GM18511 (cell line): ENCODE data around the gene KCNK7.

ENCODE experiments used
- ATAC-seq: cut with Tn5 transposase; IDR thresholded peaks from one replicate; pipeline ENCODE4 v1.9.1; 2021; ENCODE audit warnings: mild to moderate bottlenecking, moderate library complexity; ENCODE audit not compliant: unreplicated experiment

Gene KCNK7

DNA sequence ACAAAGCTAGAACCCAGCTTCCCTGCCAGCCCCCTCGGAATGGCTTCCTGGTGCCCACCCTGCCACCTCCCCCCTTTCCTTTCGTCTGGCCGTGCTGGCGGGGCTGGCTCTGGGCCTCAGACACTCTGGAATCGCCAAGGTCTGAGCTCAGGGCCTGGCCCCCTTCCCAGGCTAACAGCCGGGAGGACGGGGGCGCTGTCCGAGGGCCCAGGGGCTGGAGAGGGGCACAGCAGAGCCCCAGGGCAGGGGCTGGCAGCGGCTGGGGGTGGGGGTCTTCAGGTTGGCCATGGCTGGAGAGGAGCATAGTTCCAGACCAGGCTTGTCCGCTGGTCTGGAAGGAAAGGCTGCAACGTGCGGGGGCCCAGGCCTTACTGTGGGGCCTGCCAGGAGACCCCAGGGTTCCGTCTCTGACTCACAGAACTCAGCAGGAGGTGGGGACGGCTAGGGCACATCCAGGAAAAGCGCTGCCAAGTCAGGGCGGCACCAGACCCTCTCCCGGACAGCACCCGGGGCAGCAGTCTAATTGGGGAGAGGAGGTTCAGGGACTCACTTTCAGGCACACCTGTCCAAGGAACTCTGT, 36.6 kb downstream of the KCNK7 start:
- ATAC-seq, result no peak

DNA sequence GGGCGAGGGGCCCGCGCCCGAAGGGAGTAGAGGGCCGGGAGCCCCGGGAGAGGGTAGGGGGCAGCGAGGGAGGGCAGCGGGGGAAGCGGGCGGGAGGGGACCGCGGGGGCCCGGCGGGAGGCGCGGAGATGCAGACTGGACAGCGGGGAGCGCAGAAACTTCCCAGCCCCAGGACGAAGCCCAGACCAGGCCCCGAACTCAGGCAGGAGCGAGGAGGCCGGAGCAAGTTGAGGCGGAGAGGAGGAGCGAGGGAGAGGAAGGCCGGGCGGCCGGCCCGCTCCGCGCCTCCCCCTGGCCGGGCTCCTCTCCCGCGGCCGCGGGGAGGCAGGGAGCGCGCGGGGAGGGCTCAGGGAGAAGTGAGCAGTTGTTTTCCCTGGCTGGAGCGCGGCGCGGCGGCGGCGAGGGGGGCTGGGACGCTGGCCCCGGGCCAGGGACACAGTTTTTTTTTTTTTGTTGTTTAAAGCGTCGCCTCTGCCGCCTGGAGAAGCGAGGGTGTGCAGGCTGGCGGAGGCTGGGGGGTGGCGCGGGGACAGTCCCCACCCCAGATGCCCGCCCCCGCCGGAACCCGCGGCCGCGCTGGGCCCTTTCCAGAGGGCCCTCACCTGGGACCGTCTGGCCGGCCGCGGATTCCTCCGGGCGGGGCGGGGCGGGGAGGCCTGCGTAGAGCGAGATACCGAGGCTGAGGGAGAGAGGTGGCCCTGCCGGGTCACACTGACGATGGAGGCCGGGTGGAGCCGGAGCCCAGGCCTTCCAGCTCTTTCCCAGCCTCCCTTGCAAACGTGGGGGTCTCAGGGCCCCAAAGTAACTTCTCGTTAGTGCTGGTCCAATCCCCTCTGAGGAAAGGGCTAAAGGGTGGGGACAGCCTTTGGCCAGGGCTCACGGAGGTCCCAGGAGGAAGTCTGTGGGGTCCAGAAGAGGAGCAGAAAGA, 37.3 kb downstream of the KCNK7 start, which contains the start of gene LTBP3:
Gene LTBP3, minus strand, starts transcription at position 358 of the 928 bp plus-strand sequence. CDS start 400 bp downstream, outside the sequence.
- ATAC-seq, result no peak

DNA sequence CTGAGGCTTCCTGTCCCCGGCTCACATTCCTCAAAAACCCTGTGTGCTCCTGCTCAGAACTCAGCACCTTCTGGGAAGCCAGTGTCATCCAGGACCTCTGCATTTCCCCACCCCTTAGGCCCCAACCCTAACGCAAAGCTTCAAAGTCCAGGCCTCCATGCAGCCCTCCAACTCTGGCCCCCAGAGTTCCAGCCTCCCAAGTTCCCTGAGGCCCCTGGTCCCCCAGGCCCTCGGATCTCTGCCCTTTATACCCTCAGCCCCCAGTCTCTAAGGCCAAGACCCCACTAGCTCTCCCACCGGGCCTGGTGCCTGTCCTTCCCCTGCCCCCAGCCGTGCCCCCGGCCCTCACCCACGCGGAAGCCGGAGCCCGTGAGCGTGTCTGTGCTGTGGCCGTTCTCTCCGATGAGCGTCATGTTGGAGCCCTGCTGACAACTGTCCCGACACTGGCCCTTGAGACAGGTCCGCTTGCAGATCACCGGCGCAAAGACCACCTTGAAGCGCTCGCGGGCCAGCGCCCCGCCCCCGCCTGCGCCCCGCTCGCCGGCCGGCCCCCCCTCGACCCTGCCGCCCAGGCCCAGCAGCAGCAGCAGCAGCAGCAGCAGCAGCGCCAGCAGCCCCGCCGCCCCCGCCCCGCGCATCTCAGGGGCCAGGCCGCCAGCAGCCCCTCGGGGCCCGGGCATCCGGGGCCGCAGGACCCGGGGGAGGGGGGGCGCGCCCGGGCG, 38.2 kb downstream of the KCNK7 start:
- ATAC-seq, result no peak

DNA sequence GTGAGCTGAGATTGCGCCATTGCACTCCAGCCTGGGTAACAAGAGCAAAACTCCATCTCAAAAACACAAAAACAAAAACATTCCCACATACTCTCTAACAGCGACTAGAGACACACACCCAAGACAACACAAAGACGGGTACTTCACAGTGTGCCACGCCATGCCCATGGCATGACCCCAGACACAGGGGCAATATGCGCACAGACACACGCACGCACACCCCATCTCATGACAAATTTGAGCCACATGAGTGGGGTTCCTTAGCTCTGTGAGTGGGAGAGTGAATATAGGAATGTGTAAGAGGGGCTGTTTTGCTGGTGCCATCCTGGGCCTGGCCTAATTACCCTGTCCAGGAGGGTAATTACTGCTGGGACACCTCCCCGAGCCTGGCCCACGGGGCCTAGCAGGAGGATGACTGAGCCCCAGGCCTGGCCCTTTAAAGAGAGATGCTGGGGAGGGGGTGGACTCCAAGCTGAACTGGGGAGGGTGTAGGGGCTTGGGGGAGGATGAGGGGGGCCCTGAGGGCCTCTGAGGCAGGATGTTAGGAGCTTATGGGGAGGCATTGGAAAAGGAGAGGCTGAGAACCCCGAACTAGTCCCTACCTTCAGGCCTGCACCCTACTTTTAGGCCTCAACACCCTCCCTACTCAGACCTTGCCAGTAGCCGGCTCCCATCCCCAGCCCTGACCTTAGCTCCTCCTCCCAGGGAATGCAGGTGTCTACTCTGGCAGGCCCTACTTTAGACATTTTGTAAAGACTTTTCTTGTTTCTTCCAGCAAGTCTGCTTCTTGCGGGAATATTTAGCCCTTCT, 38.9 kb downstream of the KCNK7 start:
- no peak for ATAC-seq

DNA sequence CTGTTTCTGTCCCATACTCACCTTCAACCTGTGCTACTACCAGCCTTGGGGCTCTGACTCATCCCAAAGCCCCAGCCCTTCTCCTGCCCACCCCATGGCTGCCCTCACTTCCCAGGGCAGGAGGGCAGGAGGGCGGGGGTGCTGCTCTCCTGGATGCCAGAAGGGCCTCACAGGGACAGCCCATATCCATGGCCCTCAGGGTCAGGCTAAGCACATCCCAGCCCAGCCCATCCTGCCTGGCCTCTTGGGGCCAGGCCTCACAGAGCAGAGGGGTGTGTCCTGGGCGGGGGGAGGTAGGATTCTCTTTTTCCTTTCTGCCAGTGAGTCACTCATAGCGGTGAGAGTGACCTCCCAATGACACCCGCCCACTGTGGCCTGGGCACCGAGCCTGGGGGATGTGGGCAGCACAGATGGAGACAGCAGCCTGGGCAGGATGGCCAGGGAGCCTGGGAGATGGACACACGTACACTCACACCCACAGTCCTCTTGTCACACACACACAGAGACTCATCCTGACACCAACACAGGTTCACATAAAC, 39.8 kb downstream of the KCNK7 start:
- no peak for ATAC-seq

DNA sequence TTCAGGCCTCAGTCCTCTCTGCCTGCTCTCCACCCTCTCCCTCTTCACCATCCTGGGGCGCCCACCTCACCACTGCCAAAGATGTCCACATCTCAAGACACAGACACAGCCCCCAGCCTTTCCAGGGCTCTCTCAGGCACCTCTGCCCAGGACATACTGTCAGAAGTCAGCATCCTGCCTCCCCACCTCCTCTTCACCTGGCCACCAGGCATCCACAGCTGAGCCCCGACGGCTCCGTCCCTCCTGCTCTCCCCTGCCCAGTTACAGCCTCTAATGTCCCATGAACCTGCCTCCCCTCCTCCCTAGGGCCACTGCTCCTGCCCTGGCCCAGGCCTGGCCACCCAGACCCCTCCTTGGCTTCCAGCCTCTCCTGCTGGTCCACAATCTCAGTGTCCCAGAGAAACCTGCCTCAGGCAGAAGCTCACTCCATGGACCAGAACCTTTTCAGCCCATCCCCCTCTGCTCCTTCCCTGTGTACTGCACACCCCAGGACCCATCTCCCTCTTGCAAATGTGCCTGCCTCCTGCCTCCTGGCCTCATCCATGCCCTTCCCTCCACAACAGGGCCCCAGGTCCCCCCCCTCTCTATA, 40.7 kb downstream of the KCNK7 start:
- ATAC-seq, result no peak

DNA sequence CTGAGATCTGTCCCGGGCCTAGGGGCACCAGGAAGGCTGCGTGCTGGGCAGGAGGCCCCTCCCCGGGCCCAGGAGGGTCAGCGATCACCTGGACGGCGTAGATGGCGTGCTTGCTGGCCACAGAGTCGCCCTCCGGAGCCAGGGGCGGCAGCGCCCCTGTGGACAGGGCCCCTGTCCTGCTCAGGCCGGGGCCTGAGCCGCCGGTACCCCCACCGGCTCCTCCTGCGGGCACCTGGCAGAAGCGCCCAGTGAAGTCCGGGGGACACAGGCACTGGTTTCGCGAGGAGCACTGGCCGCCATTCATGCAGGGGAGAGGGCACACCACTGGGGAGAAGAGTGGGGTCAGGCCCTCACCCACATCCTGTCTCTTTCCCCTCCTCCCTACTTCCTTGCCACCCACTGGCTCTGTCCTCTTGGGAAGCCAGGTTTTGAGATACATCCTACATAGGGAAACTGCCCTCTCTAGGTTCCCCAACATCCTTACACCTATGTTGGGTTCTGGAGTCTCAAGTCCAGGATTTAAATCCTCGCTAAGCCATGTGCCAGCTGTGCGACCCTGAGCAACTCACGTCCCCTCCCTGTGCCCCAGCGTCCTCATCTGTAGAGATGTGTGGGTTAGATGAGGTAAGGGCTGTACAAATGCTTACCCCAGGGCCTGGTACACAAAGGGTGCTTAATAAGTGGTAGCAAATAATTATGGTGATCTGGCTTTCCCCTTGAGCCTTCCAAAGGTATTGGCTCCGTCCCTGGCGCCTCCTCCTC, 41.4 kb downstream of the KCNK7 start:
- no peak for ATAC-seq

DNA sequence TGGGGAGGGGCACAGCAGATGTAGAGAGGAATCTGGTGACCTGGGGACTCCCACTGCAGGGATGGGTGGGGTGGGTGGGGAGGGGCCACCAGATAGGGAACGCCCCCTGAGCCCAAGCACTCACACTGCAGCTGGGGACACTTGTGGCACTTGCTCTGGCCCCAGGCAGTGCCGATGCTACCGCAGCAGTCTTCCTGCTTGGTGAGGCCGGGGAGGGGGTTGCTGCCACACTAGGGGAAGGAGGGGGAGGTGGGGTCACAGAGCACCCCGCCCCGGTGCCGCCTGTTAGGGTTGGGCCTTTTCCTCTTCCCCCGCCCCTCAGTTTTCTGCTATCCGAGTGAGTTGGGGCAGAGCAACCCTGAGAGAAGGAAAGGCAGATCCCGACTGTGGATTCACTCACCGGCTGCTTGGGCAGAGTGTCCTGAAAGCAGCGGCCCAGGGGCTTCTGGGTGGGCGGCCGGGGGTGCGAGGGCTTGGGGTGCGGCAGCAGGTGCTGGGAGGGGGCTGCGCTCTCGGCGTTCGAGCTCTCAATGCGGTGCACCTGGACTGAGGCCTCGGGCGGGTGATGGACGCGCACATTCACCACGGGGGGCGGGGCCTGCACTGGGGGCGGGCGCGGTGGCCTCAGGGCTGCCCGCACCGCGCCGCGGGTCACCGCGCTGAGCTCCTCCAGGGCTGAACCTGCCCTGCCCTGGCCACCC, 42.1 kb downstream of the KCNK7 start:
- no peak for ATAC-seq

DNA sequence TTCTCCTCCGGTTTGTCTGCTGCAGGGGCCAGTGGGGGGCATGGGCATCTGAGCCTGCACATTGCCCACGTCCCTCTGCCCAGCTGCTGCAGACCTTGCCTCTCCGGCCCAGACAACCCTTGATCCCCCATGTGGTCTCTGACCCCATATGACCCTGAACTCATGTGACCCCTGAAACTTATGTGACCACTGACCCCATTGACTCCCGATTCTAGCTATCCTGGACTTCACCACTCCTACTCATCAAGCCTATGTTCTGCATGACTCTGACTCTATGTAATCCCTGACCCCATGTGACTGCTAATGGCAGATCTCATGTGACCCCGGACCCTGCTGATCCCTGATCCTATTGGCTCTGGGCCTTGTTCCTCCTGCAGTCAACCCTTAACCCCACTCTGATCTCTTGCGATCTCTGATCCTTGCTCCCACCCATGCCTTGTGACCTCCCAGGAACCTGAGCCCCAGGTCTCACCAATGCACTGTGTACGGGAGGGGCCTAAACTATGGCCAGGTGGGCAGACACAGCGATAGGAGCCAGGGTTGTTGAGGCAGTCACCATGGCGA, 43.1 kb downstream of the KCNK7 start:
- ATAC-seq, result no peak

DNA sequence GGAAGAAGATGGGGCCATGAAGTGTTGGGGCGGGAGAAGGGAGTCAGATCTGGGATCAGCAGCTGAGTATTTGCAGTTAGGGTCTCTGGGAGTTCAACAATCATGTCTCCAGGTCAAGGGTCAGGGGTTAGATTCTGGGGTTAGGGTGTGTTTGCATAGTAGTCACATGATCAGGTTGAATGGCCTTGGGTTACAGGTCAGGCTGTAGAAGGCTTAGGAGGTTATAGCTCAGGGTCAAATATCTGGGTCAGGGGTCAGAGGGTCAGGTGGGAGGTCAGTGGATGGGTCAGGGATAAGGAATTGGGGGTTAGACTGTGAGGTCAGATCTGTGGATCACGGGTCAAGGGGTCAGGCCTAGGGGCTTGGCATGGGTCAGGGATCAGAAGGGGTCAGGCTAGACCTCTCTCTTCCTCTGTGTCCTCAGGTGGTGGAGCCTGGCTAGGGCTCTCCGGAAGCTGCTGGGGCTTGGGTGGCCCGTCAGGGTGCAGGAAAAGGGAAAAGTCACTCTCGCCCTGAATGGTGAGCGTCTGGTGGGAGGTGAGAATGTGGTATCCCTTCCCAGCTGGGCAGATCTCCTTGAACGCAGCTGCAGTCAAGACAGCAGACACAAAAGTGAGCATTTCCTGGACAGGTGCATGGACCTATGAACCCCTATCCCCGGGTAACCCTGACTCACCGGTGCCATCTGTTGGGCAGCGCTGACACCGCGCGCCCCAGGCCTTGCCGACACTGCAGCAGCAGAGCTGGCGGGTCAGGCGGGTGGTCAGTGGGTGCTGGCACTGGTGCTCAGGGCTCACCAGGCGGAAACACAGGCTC, 43.8 kb downstream of the KCNK7 start:
- ATAC-seq, result peak; percentile 58

DNA sequence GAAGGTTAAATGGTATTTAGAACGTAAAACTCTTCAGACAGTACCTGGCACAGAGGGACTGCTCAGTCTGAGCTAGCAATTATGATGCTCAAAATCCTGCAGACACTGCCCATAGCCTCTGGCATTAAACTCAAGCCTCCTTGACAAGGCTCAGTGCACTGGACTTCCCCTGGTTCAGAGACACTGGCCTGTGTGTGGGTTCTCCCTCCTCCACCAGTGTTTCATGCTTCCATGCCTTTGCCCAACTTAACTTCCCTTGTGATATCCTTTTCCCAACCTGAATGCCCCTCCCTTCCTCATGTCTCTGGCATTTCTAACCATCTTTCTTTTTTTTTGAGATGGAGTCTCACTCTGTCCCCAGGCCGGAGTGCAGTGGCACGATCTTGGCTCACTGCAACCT, 46.5 kb downstream of the KCNK7 start:
- ATAC-seq, result no peak

DNA sequence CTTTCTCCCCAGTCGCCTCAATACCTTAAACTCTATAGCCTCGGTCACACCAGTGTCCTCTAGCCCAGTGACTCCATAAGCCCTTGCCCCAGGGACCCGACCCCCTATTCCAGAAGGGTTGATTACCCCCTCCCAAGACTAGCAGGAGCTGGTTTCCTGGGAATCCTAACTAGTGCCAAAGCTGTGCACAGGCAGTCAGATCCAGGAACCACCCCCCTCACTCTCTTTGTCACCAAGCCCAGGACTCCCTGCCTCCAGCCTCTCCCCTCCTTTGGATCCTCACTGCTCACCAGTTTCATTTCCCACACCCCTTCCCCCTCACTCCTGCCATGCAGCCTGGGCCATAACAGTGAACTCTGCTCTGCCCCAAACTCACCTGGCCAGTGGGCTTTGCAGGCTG, 47.2 kb downstream of the KCNK7 start:
- ATAC-seq, result no peak

DNA sequence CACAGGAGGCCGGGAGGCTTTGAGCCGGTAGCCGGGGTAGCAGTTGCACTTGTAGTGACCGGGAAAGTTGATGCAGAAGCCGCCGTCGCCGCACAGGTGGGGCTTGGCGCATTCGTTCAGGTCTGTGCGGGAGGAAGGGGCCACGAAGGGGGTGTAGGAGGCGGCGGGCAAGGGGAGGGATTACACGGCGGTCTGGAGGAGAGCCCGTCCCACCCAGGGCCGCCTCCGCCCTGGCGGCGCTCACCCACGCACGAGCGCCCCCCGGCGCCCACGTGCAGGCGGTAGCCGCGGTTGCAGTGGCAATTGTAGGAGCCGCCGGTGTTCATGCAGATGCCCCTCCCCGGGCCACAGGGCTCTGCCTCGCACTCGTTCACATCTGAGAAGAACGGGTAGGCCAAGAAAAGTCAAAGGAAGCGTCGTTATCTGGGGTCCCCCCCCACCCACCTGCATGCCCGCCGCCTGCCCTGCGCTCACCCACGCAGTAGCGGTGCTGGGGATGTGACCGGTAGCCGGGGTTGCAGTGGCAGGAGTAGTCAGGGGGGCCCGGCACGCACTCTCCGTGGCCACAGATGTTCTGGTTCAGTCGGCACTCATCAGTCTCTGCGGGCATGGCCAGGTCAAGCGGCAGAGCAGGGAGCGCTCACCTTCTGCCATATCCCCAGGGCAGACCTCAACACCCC, 48.0 kb downstream of the KCNK7 start:
- ATAC-seq, result no peak

DNA sequence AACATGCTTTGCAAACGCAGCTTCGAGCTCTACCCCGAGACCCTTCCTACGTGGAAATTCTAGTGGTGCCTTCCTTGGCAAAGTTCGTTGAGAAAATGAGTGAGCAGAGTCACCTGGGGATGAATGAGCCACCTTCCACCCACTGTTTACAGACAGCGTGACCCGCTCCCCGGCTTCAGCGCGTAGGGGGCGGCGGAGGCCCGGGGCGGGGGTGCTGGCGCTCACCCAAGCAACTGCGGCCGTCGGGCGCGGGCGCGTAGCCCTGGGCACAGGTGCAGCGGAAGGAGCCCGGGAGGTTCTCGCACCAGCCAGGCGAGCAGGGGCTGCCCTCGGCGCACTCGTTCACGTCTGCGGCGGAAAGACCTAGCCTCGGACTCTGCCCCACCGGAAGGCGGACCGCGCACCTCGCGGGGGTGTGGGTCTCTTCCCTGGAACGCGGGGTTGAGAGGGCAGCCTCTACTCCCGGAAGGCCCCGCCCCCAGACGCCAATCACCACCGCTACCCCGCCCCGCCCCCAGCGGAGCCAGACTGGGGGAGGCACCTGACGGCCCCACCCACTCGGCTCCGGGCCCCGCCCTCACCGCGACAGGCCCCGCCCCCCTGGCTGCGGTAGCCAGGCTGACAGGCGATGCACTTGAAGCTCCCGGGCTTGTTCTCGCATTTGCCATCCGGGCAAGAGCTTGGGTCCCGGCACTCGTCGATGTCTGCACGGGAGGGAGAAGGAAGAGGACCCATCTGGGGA, 49.2 kb downstream of the KCNK7 start:
- ATAC-seq, result peak; percentile 64

DNA sequence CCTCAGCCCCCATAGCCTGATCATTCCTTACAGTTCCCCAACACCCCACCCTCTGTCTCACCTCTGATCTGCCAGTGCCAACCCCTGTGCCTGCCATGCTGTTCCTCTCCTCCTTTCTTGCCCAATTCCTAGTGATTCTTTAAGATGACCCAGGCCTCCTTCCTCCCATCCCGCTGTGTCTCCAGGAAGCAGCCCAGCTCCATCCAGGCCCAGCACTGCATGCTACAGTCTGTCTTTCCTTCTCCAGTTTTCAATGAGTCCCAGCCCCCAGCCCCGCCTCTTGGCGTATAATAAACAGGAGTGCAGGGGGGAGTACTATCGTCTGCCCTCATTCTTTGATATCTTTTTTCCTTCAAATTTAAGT, 49.8 kb downstream of the KCNK7 start:
- no peak for ATAC-seq
